RWPE1 (cell line): Measurements from ENCODE around the gene RCAN1.
"Not testable (repeated sequence)": the region's sequence is repeated elsewhere in the genome, so short reads cannot be mapped to it uniquely, and the experiment has no call there.

Source experiments
- CTCF ChIA-PET: fragments of 350-600 bp; sonication (Branson Sonifier 250); formaldehyde crosslinking; extraction: SDS; loops from one replicate; lab custom pipeline; 2021; lab: Yijun Ruan, JAX
- POLR2A ChIA-PET: fragments of 400-600 bp; formaldehyde crosslinking; extraction: SDS; loops from one replicate; lab custom pipeline; 2020; ENCODE audit warnings: antibody characterized with exemption; ENCODE audit not compliant: low non-redundant PET; lab: Yijun Ruan, JAX
- DNase-seq: peaks from one replicate; pipeline ENCODE4 v3.0.0; 2012; ENCODE audit warnings: low spot score
- H3K27ac ChIP-seq: fragments of 450-650 bp; 2 replicates; pipeline ENCODE4 v1.5.1; 2017
- CTCF ChIP-seq: fragments of 450-650 bp; conservative IDR thresholded peaks from 2 replicates; pipeline ENCODE4 v1.5.1; 2017; ENCODE audit warnings: low read depth, mild to moderate bottlenecking

RCAN1 gene

GRCh38 chr21:34576041-34576511 is 38.8 kb downstream of the RCAN1 start:
- DNase-seq: peak; percentile 44
- ChIA-PET POLR2A (no interaction called here), CTCF (interaction anchor here (0.5 to 1.6 kb wide), 2 partner anchors 27 to 407 kb away, joined by 3 to 6 read pairs; no protein-coding TSS in a partner anchor)
- H3K27ac ChIP-seq: peak overlapping the region; percentile 80
- TF ChIP-seq CTCF: no peak

GRCh38 chr21:34574601-34575529 is 40.0 kb downstream of the RCAN1 start:
- TF ChIP-seq CTCF: no peak
- DNase-seq: no peak
- H3K27ac ChIP-seq: peak overlapping the region; percentile 80
- ChIA-PET CTCF (interaction anchor here (1.6 kb wide), 1 partner anchor 28 kb away, joined by 6 read pairs; no protein-coding TSS in a partner anchor), POLR2A (no interaction called here)

- POLR2A ChIA-PET: no interaction called here
- no peak for DNase-seq
Observed at GRCh38 chr21:34571994-34572393, 42.9 kb downstream of the RCAN1 start.

GRCh38 chr21:34570313-34570712 is 44.6 kb downstream of the RCAN1 start:
- POLR2A ChIA-PET: no interaction called here
- H3K27ac ChIP-seq: no peak overlapping the region
- CTCF ChIA-PET: no interaction called here
- no peak for DNase-seq
- TF ChIP-seq CTCF: no peak

More at GRCh38 chr21:34571994-34572393, 42.9 kb downstream of the RCAN1 start:
- CTCF ChIA-PET: no interaction called here
- TF ChIP-seq CTCF: no peak
- H3K27ac ChIP-seq: no peak overlapping the region

GRCh38 chr21:34569381-34569979 is 45.4 kb downstream of the RCAN1 start:
- ChIA-PET POLR2A (no interaction called here), CTCF (interaction anchor here (0.6 to 0.7 kb wide), 2 partner anchors 34 to 59 kb away, joined by 3 read pairs; no protein-coding TSS in a partner anchor)
- no peak overlapping the region for H3K27ac ChIP-seq
- no peak for DNase-seq
- TF ChIP-seq CTCF: no peak

GRCh38 chr21:34568801-34569200 is 46.1 kb downstream of the RCAN1 start:
- H3K27ac ChIP-seq, DNase-seq, POLR2A ChIA-PET: not testable (repeated sequence)
- CTCF ChIA-PET: interaction anchor here (0.7 kb wide), 1 partner anchor 14 kb away, joined by 3 read pairs; no protein-coding TSS in a partner anchor
